ENCODE results near the gene GRIK4. TPM values are rescaled to one million over a fixed set of nuclear protein-coding genes. Genes with fewer than 3 reads are reported as not detected.

Gene GRIK4
- total RNA-seq, 3 donors from 2014 or later (not counting 1 experiment from before 2014, with no cell fraction given): 2.2 to 32.3 (median 21.9) TPM

DNA sequence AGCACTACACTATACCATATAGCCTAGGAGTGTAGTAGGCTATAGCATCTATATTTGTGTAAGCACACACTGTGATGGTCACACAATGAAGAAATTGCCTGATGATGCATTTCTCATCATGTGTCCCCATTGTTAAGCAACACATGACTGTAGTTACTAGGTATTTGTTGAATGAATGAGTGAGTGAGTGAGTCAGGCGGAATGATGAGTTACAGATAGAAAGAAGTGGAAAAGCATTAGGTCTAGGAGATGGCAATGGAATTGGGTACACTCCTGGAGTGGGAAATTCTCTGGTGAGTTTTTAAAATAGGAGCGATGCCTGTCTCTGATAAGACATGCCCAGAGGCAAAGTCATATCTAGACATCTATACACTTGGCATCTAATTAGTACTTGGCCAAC is 351.8 kb downstream of the GRIK4 start:
- H3K4me3 Mint-ChIP-seq: no peak overlapping the region
- intact Hi-C loops (cut with micrococcal nuclease): no loop called here

DNA sequence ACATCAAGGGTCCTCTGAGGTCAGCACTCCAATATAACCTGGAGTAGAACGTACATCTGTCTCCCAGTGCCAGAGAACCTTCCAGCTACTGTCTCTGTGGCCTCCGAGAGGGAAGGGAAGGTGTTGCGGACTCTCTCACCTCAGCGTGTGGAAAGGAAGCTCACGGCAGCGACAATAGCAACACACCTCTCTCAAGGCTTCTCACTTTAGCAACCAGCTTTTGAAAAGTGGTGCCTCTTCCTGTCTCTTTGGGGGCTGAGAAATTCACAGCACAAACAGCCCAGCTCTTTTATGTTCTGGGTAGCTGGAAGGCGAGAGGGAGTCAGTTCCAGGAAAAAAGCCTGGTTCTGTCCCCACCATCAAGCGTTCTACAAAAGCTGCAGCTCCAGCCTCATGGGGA is 355.5 kb downstream of the GRIK4 start:
- Mint-ChIP-seq H3K4me3 (peak overlapping the region; percentile 84), H3K4me1 (peaks cover 68 to 91% of the 10 kb centered on the region in 2 donors), H3K27me3 (ENCODE audit: low read depth in 2 of 2) (no peaks in the 10 kb centered on the region), H3K9me3 (peaks cover 0 to 3% of the 10 kb centered on the region in 2 donors), H3K27ac (peak overlapping the region; percentile 54 to 96), H3K36me3 (no peaks in the 10 kb centered on the region)
- Histone ChIP-seq H3K4me1 (ENCODE audit: control insufficient read depth, insufficient read depth, low read length) (peaks cover 50% of the 10 kb centered on the region), H3K27ac (ENCODE audit: low read length) (peak overlapping the region; percentile 79), H3K36me3 (ENCODE audit: control insufficient read depth, insufficient read depth, low read length) (no peaks in the 10 kb centered on the region), H3K4me3 (ENCODE audit: low read length) (no peak overlapping the region), H3K9me3 (ENCODE audit: control insufficient read depth, insufficient read depth, low read length) (no peaks in the 10 kb centered on the region), H3K27me3 (ENCODE audit: control insufficient read depth, insufficient read depth, low read length) (no peaks in the 10 kb centered on the region)
- peak in 1 of 2 donors; percentile 35 for DNase-seq
- 60% methylated on average over 8 of the region's 8 CpGs for WGBS (ENCODE audit: insufficient coverage)
- TF ChIP-seq, protein P1, sequence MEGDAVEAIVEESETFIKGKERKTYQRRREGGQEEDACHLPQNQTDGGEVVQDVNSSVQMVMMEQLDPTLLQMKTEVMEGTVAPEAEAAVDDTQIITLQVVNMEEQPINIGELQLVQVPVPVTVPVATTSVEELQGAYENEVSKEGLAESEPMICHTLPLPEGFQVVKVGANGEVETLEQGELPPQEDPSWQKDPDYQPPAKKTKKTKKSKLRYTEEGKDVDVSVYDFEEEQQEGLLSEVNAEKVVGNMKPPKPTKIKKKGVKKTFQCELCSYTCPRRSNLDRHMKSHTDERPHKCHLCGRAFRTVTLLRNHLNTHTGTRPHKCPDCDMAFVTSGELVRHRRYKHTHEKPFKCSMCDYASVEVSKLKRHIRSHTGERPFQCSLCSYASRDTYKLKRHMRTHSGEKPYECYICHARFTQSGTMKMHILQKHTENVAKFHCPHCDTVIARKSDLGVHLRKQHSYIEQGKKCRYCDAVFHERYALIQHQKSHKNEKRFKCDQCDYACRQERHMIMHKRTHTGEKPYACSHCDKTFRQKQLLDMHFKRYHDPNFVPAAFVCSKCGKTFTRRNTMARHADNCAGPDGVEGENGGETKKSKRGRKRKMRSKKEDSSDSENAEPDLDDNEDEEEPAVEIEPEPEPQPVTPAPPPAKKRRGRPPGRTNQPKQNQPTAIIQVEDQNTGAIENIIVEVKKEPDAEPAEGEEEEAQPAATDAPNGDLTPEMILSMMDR (IDR thresholded peaks at IDR 0.05): no peak
- intact Hi-C loops (cut with micrococcal nuclease): loop anchor here (2.0 kb wide), 2 partner anchors 16 to 42 kb away; no protein-coding TSS in a partner anchor
- peak; percentile 68 to 89 (median 72) for ATAC-seq

More for the DNA sequence above, 351.8 kb downstream of the GRIK4 start:
- H3K27ac Mint-ChIP-seq: peak overlapping the region in 1 of 2 donors; percentile 85
- 94% methylated on average over 2 of the region's 2 CpGs for WGBS (ENCODE audit: insufficient coverage)
- H3K9me3 Mint-ChIP-seq: peaks cover 0 to 3% of the 10 kb centered on the region in 2 donors
- Histone ChIP-seq H3K27me3 (ENCODE audit: control insufficient read depth, insufficient read depth, low read length) (no peaks in the 10 kb centered on the region), H3K9me3 (ENCODE audit: control insufficient read depth, insufficient read depth, low read length) (no peaks in the 10 kb centered on the region), H3K36me3 (ENCODE audit: control insufficient read depth, insufficient read depth, low read length) (no peaks in the 10 kb centered on the region), H3K27ac (ENCODE audit: low read length) (no peak overlapping the region), H3K4me1 (ENCODE audit: control insufficient read depth, insufficient read depth, low read length) (peaks cover 28% of the 10 kb centered on the region), H3K4me3 (ENCODE audit: low read length) (no peak overlapping the region)
- no peaks in the 10 kb centered on the region for H3K27me3 Mint-ChIP-seq (ENCODE audit: low read depth in 2 of 2)
- TF ChIP-seq, protein P1 (IDR thresholded peaks at IDR 0.05): no peak
- DNase-seq (no peak), ATAC-seq (no peak)
- H3K36me3 Mint-ChIP-seq: no peaks in the 10 kb centered on the region
- peaks cover 61 to 65% of the 10 kb centered on the region in 2 donors for H3K4me1 Mint-ChIP-seq

DNA sequence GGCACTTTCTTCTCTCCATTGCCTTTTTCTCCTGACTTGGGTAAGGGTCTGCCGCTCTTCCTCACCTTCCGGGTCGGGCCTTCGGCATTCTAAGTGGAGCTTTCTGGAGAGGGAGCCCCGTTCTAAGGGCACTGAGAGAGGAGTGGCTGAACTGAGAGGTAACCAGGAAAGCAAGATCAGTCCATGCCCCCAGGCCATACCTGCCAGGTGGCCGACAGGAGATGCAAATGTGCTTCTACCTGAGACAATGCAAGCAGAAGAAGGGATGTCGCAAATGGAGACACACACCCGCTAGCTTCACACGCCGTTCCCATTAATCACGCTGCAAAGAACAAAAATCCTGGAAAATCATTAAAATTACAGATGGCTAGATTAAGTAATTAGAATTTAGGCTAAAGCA is 356.0 kb downstream of the GRIK4 start:
- Mint-ChIP-seq H3K27ac (peak overlapping the region; percentile 54 to 96), H3K36me3 (no peaks in the 10 kb centered on the region), H3K4me3 (peak overlapping the region; percentile 84)

More for the DNA sequence above, 356.0 kb downstream of the GRIK4 start:
- ATAC-seq (no peak), DNase-seq (no peak)
- no peaks in the 10 kb centered on the region for H3K36me3 ChIP-seq (ENCODE audit: control insufficient read depth, insufficient read depth, low read length)
- Mint-ChIP-seq H3K27me3 (ENCODE audit: low read depth in 2 of 2) (no peaks in the 10 kb centered on the region), H3K4me1 (peaks cover 65 to 90% of the 10 kb centered on the region in 2 donors), H3K9me3 (peaks cover 0 to 3% of the 10 kb centered on the region in 2 donors)
- 72% methylated on average over 11 of the region's 11 CpGs for WGBS (ENCODE audit: insufficient coverage)
- TF ChIP-seq, protein P1 (IDR thresholded peaks at IDR 0.05): no peak
- H3K4me1 ChIP-seq (ENCODE audit: control insufficient read depth, insufficient read depth, low read length): peaks cover 50% of the 10 kb centered on the region
- no peak overlapping the region for H3K4me3 ChIP-seq (ENCODE audit: low read length)
- H3K9me3 ChIP-seq (ENCODE audit: control insufficient read depth, insufficient read depth, low read length): no peaks in the 10 kb centered on the region
- H3K27me3 ChIP-seq (ENCODE audit: control insufficient read depth, insufficient read depth, low read length): no peaks in the 10 kb centered on the region
- H3K27ac ChIP-seq (ENCODE audit: low read length): peak overlapping the region; percentile 79
- intact Hi-C loops (cut with micrococcal nuclease): loop anchor here (2.0 kb wide), 2 partner anchors 17 to 41 kb away; no protein-coding TSS in a partner anchor

All from natural killer cell (primary cell).